IPS-15b (cell line): ENCODE results near the gene CBLB.

Source experiments
- H3K27me3 ChIP-seq: one replicate; pipeline ENCODE4 v1.6.1; 2013; ENCODE audit warnings: low read length; ENCODE audit not compliant: control insufficient read depth, insufficient read depth
- H3K36me3 ChIP-seq: one replicate; pipeline ENCODE4 v1.6.1; 2013; ENCODE audit warnings: low read length; ENCODE audit not compliant: control insufficient read depth, insufficient read depth
- H3K4me1 ChIP-seq: one replicate; pipeline ENCODE4 v1.6.1; 2013; ENCODE audit warnings: mild to moderate bottlenecking, low read length; ENCODE audit not compliant: control insufficient read depth, insufficient read depth
- H3K4me3 ChIP-seq: one replicate; pipeline ENCODE4 v1.5.1; 2013; ENCODE audit warnings: low read depth, low read length
- H3K9ac ChIP-seq: one replicate; pipeline ENCODE4 v1.6.1; 2013; ENCODE audit warnings: low read depth, mild to moderate bottlenecking, low read length
- H3K9me3 ChIP-seq: one replicate; pipeline ENCODE4 v1.6.1; 2013; ENCODE audit warnings: mild to moderate bottlenecking, low read length; ENCODE audit not compliant: control insufficient read depth, insufficient read depth

CBLB gene

DNA sequence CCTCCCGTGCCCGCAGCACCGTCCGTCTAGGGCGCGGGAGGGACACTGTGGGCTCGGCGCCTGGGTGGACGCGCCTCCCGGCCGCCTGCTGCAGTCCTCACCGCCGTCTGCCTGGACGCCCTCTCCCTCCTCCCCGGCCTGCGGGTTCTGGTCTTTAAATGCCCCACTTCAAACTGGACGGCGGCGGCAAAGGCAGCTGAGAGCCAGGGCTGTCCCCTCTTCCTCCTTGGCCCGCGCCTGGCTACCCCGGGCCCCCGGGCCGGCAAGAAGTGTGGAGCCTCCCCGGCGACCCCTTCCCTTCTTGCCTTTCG is 426 bp downstream of the CBLB start:
- Histone ChIP-seq H3K36me3 (no peaks in the 10 kb centered on the region), H3K4me3 (peak overlapping the region; percentile 84), H3K9ac (peak overlapping the region; percentile 70), H3K27me3 (no peaks in the 10 kb centered on the region), H3K9me3 (no peaks in the 10 kb centered on the region), H3K4me1 (peaks cover 8% of the 10 kb centered on the region)

- no peaks in the 10 kb centered on the region for H3K9me3 ChIP-seq
- H3K4me1 ChIP-seq, result peaks cover 8% of the 10 kb centered on the region
- H3K4me3 ChIP-seq, result peak overlapping the region; percentile 84
- H3K27me3 ChIP-seq, result no peaks in the 10 kb centered on the region
- H3K9ac ChIP-seq, result peak overlapping the region; percentile 70
- no peaks in the 10 kb centered on the region for H3K36me3 ChIP-seq
Measured at GRCh38 chr3:105867712-105868430, 941 bp downstream of the CBLB start.

DNA sequence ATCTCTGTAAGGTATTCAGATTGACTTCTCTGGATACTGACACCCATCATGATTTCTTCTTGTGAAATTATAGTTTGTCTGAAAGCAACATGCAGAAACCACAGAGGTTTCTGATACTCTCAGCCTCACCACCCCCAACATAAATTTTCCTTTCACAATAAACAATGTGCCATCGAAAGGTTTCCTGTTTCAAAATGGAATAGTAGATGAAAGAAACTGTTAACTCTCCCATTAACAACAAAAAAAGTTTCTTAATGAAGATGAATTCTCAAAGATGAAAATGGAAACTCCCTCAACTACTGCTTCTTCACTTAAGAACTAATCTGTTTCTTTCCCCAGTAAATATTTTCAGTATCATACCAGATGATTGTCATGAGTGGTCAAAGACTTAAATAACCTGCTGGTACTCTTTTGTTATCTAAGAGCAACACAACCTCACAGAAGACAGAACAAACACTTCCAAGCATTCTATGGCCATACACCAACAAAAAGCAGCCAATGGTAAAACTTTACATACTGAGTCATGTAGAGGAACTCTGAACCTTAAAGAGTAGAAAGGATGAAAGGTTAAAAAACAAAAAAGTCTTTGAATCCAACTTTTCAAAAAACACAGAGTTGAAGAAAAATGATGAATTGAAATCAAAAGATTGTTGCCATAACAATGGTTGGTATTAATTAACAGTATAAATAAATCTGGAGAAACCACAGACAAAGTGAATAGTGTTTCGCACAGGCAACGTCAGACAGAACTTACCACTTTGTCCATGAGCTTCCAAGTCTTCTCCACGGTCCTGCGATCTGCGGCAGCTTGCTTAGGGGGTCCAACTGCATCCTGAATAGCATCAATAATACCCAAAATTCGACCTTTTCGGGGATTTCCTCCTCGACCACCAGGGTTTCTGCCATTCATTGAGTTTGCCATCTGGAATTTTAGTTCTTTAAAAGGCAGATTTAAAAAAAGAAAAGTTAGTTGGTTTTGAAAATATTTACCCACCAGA is 1.9 kb downstream of the CBLB start:
- H3K9me3 ChIP-seq, result no peaks in the 10 kb centered on the region
- no peaks in the 10 kb centered on the region for H3K36me3 ChIP-seq
- H3K4me3 ChIP-seq, result peak overlapping the region; percentile 84
- H3K27me3 ChIP-seq, result no peaks in the 10 kb centered on the region
- peaks cover 8% of the 10 kb centered on the region for H3K4me1 ChIP-seq
- H3K9ac ChIP-seq, result peak overlapping the region; percentile 70

DNA sequence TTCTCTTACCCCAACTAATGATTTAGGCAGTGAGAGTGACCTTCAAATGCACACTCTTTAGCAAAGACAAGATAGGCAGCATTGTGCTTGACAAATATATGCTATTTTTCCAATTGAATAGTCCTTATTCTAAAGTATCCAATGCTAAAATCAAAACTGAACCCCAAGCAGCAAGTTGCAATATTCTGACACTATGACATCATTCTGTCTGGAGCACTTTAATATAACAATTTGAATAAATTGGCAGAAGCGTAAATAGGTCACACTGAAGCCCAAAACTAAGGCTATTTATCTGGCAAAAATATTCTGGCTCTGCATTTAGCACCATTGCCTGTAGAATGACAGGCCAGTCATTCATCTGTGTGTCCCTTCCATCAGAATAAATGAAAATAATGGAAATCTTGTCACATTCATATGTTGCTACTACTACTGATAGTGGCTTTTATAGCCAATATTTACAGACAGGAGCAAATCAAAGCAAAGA is 2.9 kb downstream of the CBLB start:
- Histone ChIP-seq H3K9ac (no peak overlapping the region), H3K4me3 (no peak overlapping the region), H3K9me3 (no peaks in the 10 kb centered on the region), H3K4me1 (peaks cover 8% of the 10 kb centered on the region), H3K27me3 (no peaks in the 10 kb centered on the region), H3K36me3 (no peaks in the 10 kb centered on the region)

DNA sequence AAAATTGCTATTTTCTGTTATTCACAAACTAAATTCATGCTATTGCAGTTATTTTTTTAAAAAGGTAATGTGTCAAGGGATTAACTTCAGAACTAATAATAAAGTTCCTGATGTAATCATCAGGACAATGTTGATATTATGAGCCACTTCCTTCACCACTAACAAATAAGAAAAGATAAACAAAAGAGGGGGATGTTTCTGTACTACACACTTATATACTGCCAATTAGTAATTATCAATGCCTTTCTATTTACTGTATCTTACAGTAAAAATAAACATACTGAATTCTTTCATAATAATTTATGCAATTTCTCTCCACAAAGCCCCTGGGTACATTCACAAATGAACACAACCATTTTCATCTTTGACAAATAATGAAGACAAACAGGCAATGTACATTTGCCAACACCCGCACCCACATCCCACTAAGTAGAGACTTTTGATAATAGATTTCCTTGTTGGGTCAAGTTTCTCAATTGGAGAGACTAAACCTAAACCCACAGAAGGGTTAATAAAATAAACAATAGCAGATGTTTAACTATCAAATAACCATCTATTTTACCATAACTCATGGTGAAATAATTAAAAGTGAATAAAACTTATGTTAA is 3.7 kb downstream of the CBLB start:
- no peaks in the 10 kb centered on the region for H3K36me3 ChIP-seq
- no peak overlapping the region for H3K4me3 ChIP-seq
- H3K9me3 ChIP-seq, result no peaks in the 10 kb centered on the region
- H3K27me3 ChIP-seq, result no peaks in the 10 kb centered on the region
- peaks cover 6% of the 10 kb centered on the region for H3K4me1 ChIP-seq
- H3K9ac ChIP-seq, result no peak overlapping the region

DNA sequence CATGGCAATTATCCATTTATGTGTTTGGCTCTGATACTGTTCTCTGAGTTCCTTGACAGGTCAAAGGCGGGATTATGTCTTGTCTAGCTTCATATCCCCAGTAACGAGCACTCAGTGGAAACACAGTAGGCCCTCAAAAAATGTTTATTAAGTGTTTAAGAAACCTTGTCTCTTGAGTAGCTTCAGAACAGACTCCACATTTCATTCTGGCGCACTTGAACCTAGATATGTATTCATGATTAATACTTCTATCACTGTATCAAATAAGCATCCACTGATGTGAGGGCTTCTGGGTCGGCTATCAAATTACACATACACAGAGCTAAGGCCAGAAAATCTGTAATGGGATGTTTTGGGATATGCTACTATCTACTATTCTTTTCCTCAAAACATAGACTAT is 4.6 kb downstream of the CBLB start:
- Histone ChIP-seq H3K4me3 (no peak overlapping the region), H3K27me3 (no peaks in the 10 kb centered on the region), H3K4me1 (no peaks in the 10 kb centered on the region), H3K9ac (no peak overlapping the region), H3K36me3 (no peaks in the 10 kb centered on the region), H3K9me3 (no peaks in the 10 kb centered on the region)

GRCh38 chr3:105863608-105864007 is 5.2 kb downstream of the CBLB start:
- no peaks in the 10 kb centered on the region for H3K4me1 ChIP-seq

DNA sequence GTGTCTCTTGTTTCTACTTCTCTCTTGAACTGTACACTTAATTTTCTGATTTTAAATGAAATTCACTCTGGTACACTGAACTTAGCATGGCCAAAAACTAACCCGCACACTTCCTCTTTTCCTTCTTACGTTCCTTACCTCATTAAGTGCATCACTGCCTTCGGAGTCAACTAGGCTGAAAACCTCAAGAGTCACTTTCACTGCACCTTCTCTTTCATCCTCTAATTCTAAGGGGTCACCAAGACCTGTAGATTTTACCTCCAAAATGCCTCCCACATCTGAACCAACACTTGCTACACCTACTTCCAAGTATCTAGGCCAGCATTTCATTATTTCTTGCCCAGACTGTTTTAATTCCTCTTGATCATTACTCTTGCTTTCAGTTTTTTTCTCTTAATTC is 6.6 kb downstream of the CBLB start:
- no peak overlapping the region for H3K4me3 ChIP-seq
- H3K9me3 ChIP-seq, result no peaks in the 10 kb centered on the region
- no peak overlapping the region for H3K9ac ChIP-seq
- no peaks in the 10 kb centered on the region for H3K4me1 ChIP-seq
- H3K36me3 ChIP-seq, result no peaks in the 10 kb centered on the region
- no peaks in the 10 kb centered on the region for H3K27me3 ChIP-seq

More at GRCh38 chr3:105863608-105864007, 5.2 kb downstream of the CBLB start:
- H3K36me3 ChIP-seq, result no peaks in the 10 kb centered on the region
- no peaks in the 10 kb centered on the region for H3K27me3 ChIP-seq
- H3K9ac ChIP-seq, result no peak overlapping the region
- H3K9me3 ChIP-seq, result no peaks in the 10 kb centered on the region
- H3K4me3 ChIP-seq, result no peak overlapping the region

GRCh38 chr3:105860641-105861040 is 8.2 kb downstream of the CBLB start:
- H3K27me3 ChIP-seq, result no peaks in the 10 kb centered on the region
- no peaks in the 10 kb centered on the region for H3K4me1 ChIP-seq
- no peaks in the 10 kb centered on the region for H3K36me3 ChIP-seq
- no peak overlapping the region for H3K4me3 ChIP-seq
- no peaks in the 10 kb centered on the region for H3K9me3 ChIP-seq
- H3K9ac ChIP-seq, result no peak overlapping the region

GRCh38 chr3:105858017-105858416 is 10.8 kb downstream of the CBLB start:
- Histone ChIP-seq H3K4me3 (no peak overlapping the region), H3K4me1 (no peaks in the 10 kb centered on the region), H3K9me3 (no peaks in the 10 kb centered on the region), H3K9ac (no peak overlapping the region), H3K27me3 (no peaks in the 10 kb centered on the region), H3K36me3 (no peaks in the 10 kb centered on the region)

DNA sequence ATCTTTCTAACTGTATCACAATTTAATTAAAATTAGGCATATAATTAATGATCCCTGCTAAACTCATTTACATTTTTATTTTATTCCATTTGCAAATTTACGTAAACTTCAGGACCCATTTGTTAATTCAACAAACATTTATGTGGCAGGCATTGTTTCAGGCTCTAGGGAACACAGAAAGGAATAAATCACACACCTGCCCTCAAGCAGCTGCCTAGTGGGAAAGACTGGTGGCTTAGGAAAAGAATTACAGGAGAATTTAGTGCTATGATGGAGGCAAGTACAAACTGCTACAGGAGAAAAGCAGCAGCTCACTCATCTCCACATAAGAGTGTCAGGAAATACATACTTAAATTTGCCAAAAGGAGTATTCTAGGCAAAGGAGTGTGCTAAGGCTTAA is 11.2 kb downstream of the CBLB start:
- H3K9me3 ChIP-seq, result no peaks in the 10 kb centered on the region
- H3K4me1 ChIP-seq, result no peaks in the 10 kb centered on the region
- H3K4me3 ChIP-seq, result no peak overlapping the region
- H3K27me3 ChIP-seq, result no peaks in the 10 kb centered on the region
- H3K36me3 ChIP-seq, result no peaks in the 10 kb centered on the region
- no peak overlapping the region for H3K9ac ChIP-seq
